ENCODE measurements around the gene ZNF738. TPM values are rescaled to one million over a fixed set of nuclear protein-coding genes. Genes with fewer than 3 reads are reported as not detected.
"Not testable (repeated sequence)": the region's sequence is repeated elsewhere in the genome, so short reads cannot be mapped to it uniquely, and the experiment has no call there.

Gene ZNF738
- 10 to 100 TPM; 15.8 to 19.5 TPM for total RNA-seq

- Mint-ChIP-seq H3K27ac (peak within 1 kb of the TSS; percentile 99), H3K4me1 (peaks cover 10% of the 10 kb centered on the region), H3K27me3 (no peaks in the 10 kb centered on the region), H3K36me3 (ENCODE audit: low read depth) (peaks cover 31% of the 10 kb centered on the region), H3K4me3 (peak within 1 kb of the TSS; percentile 99), H3K9me3 (ENCODE audit: low read depth) (no peaks in the 10 kb centered on the region)
- ChIA-PET CTCF (interaction anchor here (0.6 kb wide), 1 partner anchor 92 kb away, joined by 4 read pairs; no protein-coding TSS in a partner anchor), POLR2A (interaction anchor here (1.1 kb wide), 1 partner anchor 30 kb away, joined by 4 read pairs; the partner anchor contains the start of gene ZNF708)
- ATAC-seq (peak; percentile 98), DNase-seq (peak; percentile 94)
- intact Hi-C loops (cut with DNase I, micrococcal nuclease): loop anchor here (1.0 to 2.0 kb wide), 8 partner anchors 30 to 698 kb away; partner anchors contain the start of genes ZNF493 (in 2 of the 2), ZNF708 (in 2 of the 2), ZNF429 (in 1 of the 2) and ZNF626 (in 1 of the 2)
These were observed at the start of gene ZNF738 for GRCh38 chr19:21358768-21359451. ZNF738 (plus strand) TSS chr19:21359000; CDS start chr19:21359141, 141 bp downstream.

DNA sequence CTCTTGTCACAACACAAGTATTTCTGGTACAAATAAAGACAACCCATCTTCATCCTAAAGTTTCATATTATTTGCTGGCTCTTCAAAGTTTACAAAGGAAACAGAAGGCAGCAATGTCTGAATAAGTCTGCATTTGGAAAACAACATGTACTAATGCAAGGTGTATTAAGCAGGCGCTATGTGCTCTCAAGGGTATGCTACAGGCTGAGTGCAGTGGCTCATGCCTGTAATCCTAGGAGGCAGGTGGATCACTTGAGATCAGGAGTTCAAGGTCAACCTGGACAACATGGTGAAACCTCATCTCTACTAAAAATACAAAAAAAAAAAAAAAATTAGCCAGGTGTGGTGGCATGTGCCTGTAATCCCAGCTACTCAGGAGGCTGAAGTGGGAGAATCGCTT lies 46.0 kb upstream of the ZNF738 start:
- Mint-ChIP-seq H3K27ac (peak overlapping the region; percentile 47), H3K36me3 (ENCODE audit: low read depth) (peaks cover 29% of the 10 kb centered on the region), H3K4me1 (peaks cover 44% of the 10 kb centered on the region)
- ATAC-seq; intact Hi-C loops (cut with DNase I, micrococcal nuclease); DNase-seq; H3K27me3 Mint-ChIP-seq; H3K9me3 Mint-ChIP-seq (ENCODE audit: low read depth); POLR2A ChIA-PET; H3K4me3 Mint-ChIP-seq; CTCF ChIA-PET: not testable (repeated sequence)

DNA sequence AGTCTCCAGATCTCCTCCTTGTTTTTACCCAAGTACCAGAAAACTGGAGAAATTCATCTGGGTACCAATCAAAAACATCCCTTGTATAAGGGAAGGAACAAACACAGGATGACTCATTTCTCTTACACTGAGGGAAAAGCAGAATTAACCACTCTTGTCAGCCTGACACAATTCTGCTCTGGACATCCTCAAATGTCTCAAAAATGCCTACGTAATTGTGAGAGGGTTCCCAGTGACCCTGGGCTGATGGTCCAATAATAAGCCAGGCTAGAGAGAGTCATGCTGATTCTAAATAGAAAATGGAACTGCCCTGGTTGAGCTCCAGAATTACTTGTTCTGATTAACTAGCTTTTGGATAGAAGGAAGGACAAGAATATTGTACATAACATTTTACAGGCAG lies 44.1 kb upstream of the ZNF738 start:
- Mint-ChIP-seq H3K4me3 (no peak overlapping the region), H3K36me3 (ENCODE audit: low read depth) (peaks cover 22% of the 10 kb centered on the region), H3K4me1 (peaks cover 40% of the 10 kb centered on the region), H3K27me3 (no peaks in the 10 kb centered on the region), H3K27ac (peak overlapping the region; percentile 3), H3K9me3 (ENCODE audit: low read depth) (peaks cover 1% of the 10 kb centered on the region)
- POLR2A ChIA-PET: interaction anchor here (0.7 to 1.0 kb wide), 2 partner anchors 86 to 192 kb away, joined by 3 read pairs; no protein-coding TSS in a partner anchor
- CTCF ChIA-PET: interaction anchor here (1.8 kb wide), 1 partner anchor 14 kb away, joined by 6 read pairs; the partner anchor contains the start of gene ZNF708
- DNase-seq: no peak
- intact Hi-C loops (cut with DNase I, micrococcal nuclease): no loop called here
- ATAC-seq: peak; percentile 39

GRCh38 chr19:21317821-21318220 lies 41.0 kb upstream of the ZNF738 start:
- H3K9me3 Mint-ChIP-seq (ENCODE audit: low read depth): peaks cover 1% of the 10 kb centered on the region
- CTCF ChIA-PET: interaction anchor here (0.6 to 1.4 kb wide), 2 partner anchors 380 to 779 kb away, joined by 3 read pairs; no protein-coding TSS in a partner anchor
- H3K36me3 Mint-ChIP-seq (ENCODE audit: low read depth): peaks cover 39% of the 10 kb centered on the region
- DNase-seq (no peak), ATAC-seq (no peak)
- POLR2A ChIA-PET: interaction anchor here (0.6 kb wide), 1 partner anchor 1903 kb away, joined by 5 read pairs; no protein-coding TSS in a partner anchor
- H3K27ac Mint-ChIP-seq: no peak overlapping the region
- intact Hi-C loops (cut with DNase I, micrococcal nuclease): no loop called here
- no peaks in the 10 kb centered on the region for H3K27me3 Mint-ChIP-seq
- H3K4me3 Mint-ChIP-seq: no peak overlapping the region
- peaks cover 53% of the 10 kb centered on the region for H3K4me1 Mint-ChIP-seq

- peaks cover 61% of the 10 kb centered on the region for H3K4me1 Mint-ChIP-seq
- intact Hi-C loops (cut with DNase I, micrococcal nuclease): loop anchor here in 1 of 2 experiments (10.0 kb wide), 3 partner anchors 236 to 534 kb away; partner anchors contain the start of gene ZNF714
- DNase-seq (peak; percentile 37), ATAC-seq (peak; percentile 44)
- H3K27me3 Mint-ChIP-seq: no peaks in the 10 kb centered on the region
- H3K9me3 Mint-ChIP-seq (ENCODE audit: low read depth): peaks cover 7% of the 10 kb centered on the region
- H3K36me3 Mint-ChIP-seq (ENCODE audit: low read depth): peaks cover 58% of the 10 kb centered on the region
- ChIA-PET POLR2A (no interaction called here), CTCF (no interaction called here)
- no peak overlapping the region for H3K4me3 Mint-ChIP-seq
- peak overlapping the region; percentile 26 for H3K27ac Mint-ChIP-seq
These were observed 37.7 kb upstream of the ZNF738 start for GRCh38 chr19:21321134-21321533.

DNA sequence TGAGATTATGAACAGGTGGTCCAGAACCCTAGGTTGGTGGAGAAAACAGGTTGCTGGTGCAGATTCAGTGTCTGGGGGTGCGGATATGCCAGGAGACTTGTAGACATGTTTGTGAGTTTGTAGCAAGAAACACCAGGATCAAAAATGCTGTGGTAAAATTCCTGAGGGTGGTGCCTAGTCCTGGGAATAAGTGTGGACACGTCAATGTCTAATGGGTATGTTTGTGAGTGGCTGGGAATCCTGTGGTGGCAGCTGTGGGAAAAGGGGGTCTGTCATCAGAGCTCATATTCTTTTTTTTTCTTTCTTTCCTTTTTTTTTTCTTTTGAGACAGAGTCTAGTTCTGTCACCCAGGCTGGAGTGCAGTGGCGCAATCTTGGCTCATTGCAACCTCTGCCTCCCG lies 36.8 kb upstream of the ZNF738 start:
- H3K27me3 Mint-ChIP-seq: no peaks in the 10 kb centered on the region
- intact Hi-C loops (cut with DNase I, micrococcal nuclease): loop anchor here in 1 of 2 experiments (10.0 kb wide), 3 partner anchors 237 to 533 kb away; partner anchors contain the start of gene ZNF714

DNA sequence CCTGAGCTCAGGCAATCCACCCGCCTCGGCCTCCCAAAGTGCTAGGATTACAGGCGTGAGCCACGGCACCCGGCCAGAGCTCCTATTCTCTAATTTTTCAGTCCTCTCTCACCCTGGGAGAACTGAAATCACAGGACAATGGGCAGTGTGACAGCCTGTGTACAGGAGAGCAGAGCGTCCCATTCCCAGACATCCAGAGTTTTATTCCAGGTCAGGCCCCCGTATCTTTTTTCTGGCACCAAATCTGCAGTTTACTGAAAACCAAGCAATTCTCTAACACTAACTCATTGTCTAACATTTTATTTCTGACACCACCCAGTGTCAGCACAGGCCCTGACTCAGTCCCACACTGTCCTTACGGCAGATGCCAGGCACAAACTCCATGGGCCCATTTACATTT lies 36.3 kb upstream of the ZNF738 start:
- DNase-seq: no peak
- CTCF ChIA-PET: interaction anchor here (0.6 kb wide), 1 partner anchor 871 kb away, joined by 3 read pairs; no protein-coding TSS in a partner anchor
- no peak overlapping the region for H3K4me3 Mint-ChIP-seq
- no peaks in the 10 kb centered on the region for H3K27me3 Mint-ChIP-seq
- H3K9me3 Mint-ChIP-seq (ENCODE audit: low read depth): peaks cover 11% of the 10 kb centered on the region
- POLR2A ChIA-PET: no interaction called here
- H3K36me3 Mint-ChIP-seq (ENCODE audit: low read depth): peaks cover 63% of the 10 kb centered on the region
- intact Hi-C loops (cut with DNase I, micrococcal nuclease): loop anchor here in 1 of 2 experiments (10.0 kb wide), 3 partner anchors 238 to 532 kb away; partner anchors contain the start of gene ZNF714
- no peak overlapping the region for H3K27ac Mint-ChIP-seq
- H3K4me1 Mint-ChIP-seq: peaks cover 63% of the 10 kb centered on the region
- no peak for ATAC-seq

More for the DNA sequence above, 36.8 kb upstream of the ZNF738 start:
- H3K4me1 Mint-ChIP-seq: peaks cover 65% of the 10 kb centered on the region
- ChIA-PET CTCF (no interaction called here), POLR2A (interaction anchor here (0.6 kb wide), 1 partner anchor 323 kb away, joined by 3 read pairs; no protein-coding TSS in a partner anchor)
- peaks cover 11% of the 10 kb centered on the region for H3K9me3 Mint-ChIP-seq (ENCODE audit: low read depth)
- DNase-seq: no peak
- no peak overlapping the region for H3K27ac Mint-ChIP-seq
- H3K36me3 Mint-ChIP-seq (ENCODE audit: low read depth): peaks cover 63% of the 10 kb centered on the region
- no peak overlapping the region for H3K4me3 Mint-ChIP-seq
- no peak for ATAC-seq

DNA sequence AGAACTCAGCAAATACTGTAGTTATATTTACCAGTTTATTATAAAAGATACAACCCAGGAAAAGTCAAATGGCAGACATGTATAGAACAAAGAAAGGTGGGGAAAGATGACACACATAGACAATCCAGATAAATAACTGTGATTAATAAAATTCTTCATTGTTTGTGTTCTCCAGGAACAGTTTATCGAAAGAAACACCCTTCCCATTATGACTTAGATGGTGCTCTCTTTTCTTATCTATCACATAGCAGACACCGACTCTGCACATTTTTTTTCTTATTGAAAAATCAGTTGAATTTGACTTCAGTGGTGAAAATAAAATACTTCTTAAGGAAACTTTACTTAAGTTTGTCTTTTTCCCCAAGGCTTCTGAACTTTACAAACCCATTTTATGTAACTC lies 35.8 kb upstream of the ZNF738 start:
- DNase-seq: no peak
- Mint-ChIP-seq H3K4me1 (peaks cover 65% of the 10 kb centered on the region), H3K27me3 (no peaks in the 10 kb centered on the region), H3K27ac (no peak overlapping the region), H3K9me3 (ENCODE audit: low read depth) (peaks cover 11% of the 10 kb centered on the region), H3K4me3 (no peak overlapping the region), H3K36me3 (ENCODE audit: low read depth) (peaks cover 66% of the 10 kb centered on the region)
- ATAC-seq: no peak
- CTCF ChIA-PET: interaction anchor here (0.6 kb wide), 1 partner anchor 871 kb away, joined by 3 read pairs; no protein-coding TSS in a partner anchor
- intact Hi-C loops (cut with DNase I, micrococcal nuclease): loop anchor here in 1 of 2 experiments (10.0 kb wide), 3 partner anchors 238 to 532 kb away; partner anchors contain the start of gene ZNF714
- POLR2A ChIA-PET: no interaction called here

GRCh38 chr19:21326169-21326568 lies 32.6 kb upstream of the ZNF738 start:
- intact Hi-C loops (cut with DNase I, micrococcal nuclease): loop anchor here in 1 of 2 experiments (5.0 to 10.0 kb wide), 5 partner anchors 239 to 726 kb away; partner anchors contain the start of genes ZNF257, ZNF430 and ZNF714
- CTCF ChIA-PET: no interaction called here
- POLR2A ChIA-PET: no interaction called here

GRCh38 chr19:21328406-21328805 lies 30.4 kb upstream of the ZNF738 start:
- CTCF ChIA-PET: interaction anchor here (0.6 to 1.8 kb wide), 5 partner anchors 13 to 177 kb away, joined by 3 to 6 read pairs (median 4); partner anchors contain the start of gene ZNF429
- intact Hi-C loops (cut with DNase I, micrococcal nuclease): loop anchor here (2.0 to 10.0 kb wide), 7 partner anchors 30 to 724 kb away; partner anchors contain the start of genes ZNF493 (in 2 of the 2), ZNF257 (in 1 of the 2), ZNF430 (in 1 of the 2) and ZNF714 (in 1 of the 2)
- Mint-ChIP-seq H3K27me3 (no peaks in the 10 kb centered on the region), H3K4me3 (peak overlapping the region; percentile 97), H3K9me3 (ENCODE audit: low read depth) (peaks cover 10% of the 10 kb centered on the region), H3K36me3 (ENCODE audit: low read depth) (peaks cover 38% of the 10 kb centered on the region), H3K4me1 (peaks cover 35% of the 10 kb centered on the region), H3K27ac (peak overlapping the region; percentile 100)
- POLR2A ChIA-PET: interaction anchor here (1.0 to 2.4 kb wide), 4 partner anchors 177 to 524 kb away, joined by 4 to 7 read pairs (median 5); partner anchors contain the start of genes ZNF429, ZNF431 and ZNF85
- ATAC-seq (no peak), DNase-seq (no peak)

More at GRCh38 chr19:21326169-21326568, 32.6 kb upstream of the ZNF738 start:
- Mint-ChIP-seq H3K27me3 (no peaks in the 10 kb centered on the region), H3K36me3 (ENCODE audit: low read depth) (peaks cover 54% of the 10 kb centered on the region), H3K4me1 (peaks cover 58% of the 10 kb centered on the region), H3K9me3 (ENCODE audit: low read depth) (peaks cover 10% of the 10 kb centered on the region), H3K27ac (no peak overlapping the region), H3K4me3 (no peak overlapping the region)
- ATAC-seq: no peak
- DNase-seq: no peak

Measured in activated CD4-positive, alpha-beta T cell treated with anti-CD3 and anti-CD28 coated beads for 36 hours (primary cell).